ENCODE data around the gene NOPCHAP1.
"Not testable (repeated sequence)": the region's sequence is repeated elsewhere in the genome, so short reads cannot be mapped to it uniquely, and the experiment has no call there.

Gene NOPCHAP1

GRCh38 chr12:104966677-104967076 lies 19.4 kb upstream of the NOPCHAP1 start:
- no peak overlapping the region for H3K27ac ChIP-seq
- no peak for TF ChIP-seq ZFX (IDR thresholded peaks at IDR 0.05)
- TF ChIP-seq, protein P1, sequence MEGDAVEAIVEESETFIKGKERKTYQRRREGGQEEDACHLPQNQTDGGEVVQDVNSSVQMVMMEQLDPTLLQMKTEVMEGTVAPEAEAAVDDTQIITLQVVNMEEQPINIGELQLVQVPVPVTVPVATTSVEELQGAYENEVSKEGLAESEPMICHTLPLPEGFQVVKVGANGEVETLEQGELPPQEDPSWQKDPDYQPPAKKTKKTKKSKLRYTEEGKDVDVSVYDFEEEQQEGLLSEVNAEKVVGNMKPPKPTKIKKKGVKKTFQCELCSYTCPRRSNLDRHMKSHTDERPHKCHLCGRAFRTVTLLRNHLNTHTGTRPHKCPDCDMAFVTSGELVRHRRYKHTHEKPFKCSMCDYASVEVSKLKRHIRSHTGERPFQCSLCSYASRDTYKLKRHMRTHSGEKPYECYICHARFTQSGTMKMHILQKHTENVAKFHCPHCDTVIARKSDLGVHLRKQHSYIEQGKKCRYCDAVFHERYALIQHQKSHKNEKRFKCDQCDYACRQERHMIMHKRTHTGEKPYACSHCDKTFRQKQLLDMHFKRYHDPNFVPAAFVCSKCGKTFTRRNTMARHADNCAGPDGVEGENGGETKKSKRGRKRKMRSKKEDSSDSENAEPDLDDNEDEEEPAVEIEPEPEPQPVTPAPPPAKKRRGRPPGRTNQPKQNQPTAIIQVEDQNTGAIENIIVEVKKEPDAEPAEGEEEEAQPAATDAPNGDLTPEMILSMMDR (conservative IDR thresholded peaks at IDR 0.05), result no peak

- H3K27ac ChIP-seq, result no peak overlapping the region
- TF ChIP-seq, protein P1 (conservative IDR thresholded peaks at IDR 0.05), result no peak
- TF ChIP-seq ZFX (IDR thresholded peaks at IDR 0.05), result no peak
These were observed 16.8 kb upstream of the NOPCHAP1 start for GRCh38 chr12:104969343-104969742.

- no peak overlapping the region for H3K27ac ChIP-seq
These were observed 14.8 kb upstream of the NOPCHAP1 start for GRCh38 chr12:104971306-104971705.

GRCh38 chr12:104973250-104973649 lies 12.9 kb upstream of the NOPCHAP1 start:
- no peak overlapping the region for H3K27ac ChIP-seq
- TF ChIP-seq, protein P1 (conservative IDR thresholded peaks at IDR 0.05), result no peak

More at GRCh38 chr12:104971306-104971705, 14.8 kb upstream of the NOPCHAP1 start:
- no peak for TF ChIP-seq ZFX (IDR thresholded peaks at IDR 0.05)
- TF ChIP-seq, protein P1 (conservative IDR thresholded peaks at IDR 0.05), result no peak

GRCh38 chr12:104974626-104975290 lies 11.4 kb upstream of the NOPCHAP1 start:
- TF ChIP-seq ZFX (IDR thresholded peaks at IDR 0.05), result no peak
- TF ChIP-seq, protein P1 (conservative IDR thresholded peaks at IDR 0.05), result no peak
- H3K27ac ChIP-seq, result no peak overlapping the region

DNA sequence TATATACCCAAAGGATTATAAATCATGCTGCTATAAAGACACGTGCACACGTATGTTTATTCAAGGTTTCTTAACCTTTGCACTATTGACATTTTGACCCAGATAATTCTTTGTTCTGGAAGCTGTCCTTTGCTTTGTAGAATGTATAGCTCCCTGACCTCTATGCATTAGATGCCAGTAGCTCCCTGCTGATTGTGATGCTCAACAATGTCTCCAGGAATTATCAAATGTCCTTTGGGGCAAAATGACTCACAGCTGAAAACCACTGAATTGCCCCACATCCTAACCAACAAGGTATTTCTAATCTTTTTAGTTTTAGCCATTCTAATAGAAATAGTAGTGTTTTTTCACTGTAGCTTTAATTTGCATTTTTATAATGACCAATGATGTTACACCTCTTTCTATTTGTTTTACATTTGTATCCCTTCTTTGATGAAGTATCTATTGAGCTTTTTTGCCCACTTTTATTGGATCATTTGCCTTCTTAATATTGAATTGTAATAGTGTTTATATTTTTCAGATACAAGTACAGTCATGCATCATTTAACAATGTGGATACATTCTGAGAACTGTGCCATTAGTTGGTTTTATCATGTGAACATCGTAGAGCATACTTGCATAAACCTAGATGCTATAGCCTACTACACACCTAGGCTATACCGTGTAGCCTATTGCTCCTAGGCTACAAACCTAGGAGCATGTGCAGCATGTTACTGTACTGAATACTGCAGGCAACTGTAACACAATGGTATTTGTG lies 10.4 kb upstream of the NOPCHAP1 start:
- H3K27ac ChIP-seq, result no peak overlapping the region
- no peak for TF ChIP-seq ZFX (IDR thresholded peaks at IDR 0.05)
- TF ChIP-seq, protein P1 (conservative IDR thresholded peaks at IDR 0.05), result no peak

GRCh38 chr12:104976703-104977102 lies 9.4 kb upstream of the NOPCHAP1 start:
- H3K27ac ChIP-seq, result no peak overlapping the region
- no peak for TF ChIP-seq ZFX (IDR thresholded peaks at IDR 0.05)
- TF ChIP-seq, protein P1 (conservative IDR thresholded peaks at IDR 0.05), result no peak

DNA sequence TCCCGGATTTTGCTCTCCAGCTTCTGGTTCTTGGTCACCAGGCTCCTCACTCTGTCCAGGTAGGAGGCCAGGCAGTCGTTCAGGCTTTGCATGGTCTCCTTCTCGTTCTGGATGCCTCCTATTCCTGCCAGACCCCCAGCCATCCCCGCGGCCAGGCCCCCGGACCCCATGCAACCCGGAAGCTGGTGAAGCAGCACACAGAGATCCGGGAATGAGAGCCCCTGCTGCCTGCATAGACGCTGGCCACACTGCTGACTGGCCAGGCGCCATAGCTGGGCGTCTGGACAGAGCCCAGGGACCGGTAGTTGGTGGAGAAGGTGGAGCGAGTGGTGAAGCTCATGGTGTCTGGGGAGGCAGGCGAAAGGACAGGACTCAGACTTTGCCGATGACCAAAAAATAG lies 8.4 kb upstream of the NOPCHAP1 start:
- H3K27ac ChIP-seq, result not testable (repeated sequence)
